Stomach (tissue), 9 donors: ENCODE measurements around the gene BABAM2. TPM values are rescaled to one million over a fixed set of nuclear protein-coding genes. Genes with fewer than 3 reads are reported as not detected.
"Not testable (repeated sequence)": the region's sequence is repeated elsewhere in the genome, so short reads cannot be mapped to it uniquely, and the experiment has no call there.

ENCODE experiments used
- DNase-seq, 2 donors: peaks; one replicate each; pipeline versions ENCODE4 v3.0.0 to v3.0.0-alpha.2; 2013 to 2019
- H3K27ac ChIP-seq, 5 donors: fragments of 200-600 bp in 4 of 5; sonication (generic) in 4 of 5; one replicate each; pipeline ENCODE4 v1.5.1; 2013 to 2019; ENCODE audit warnings: mild to moderate bottlenecking in 1 of 5, moderate library complexity in 1 of 5
- H3K27me3 ChIP-seq, 3 donors: fragments of 200-600 bp; sonication (generic); one replicate each; pipeline ENCODE4 v1.5.1; 2017 to 2019; ENCODE audit warnings: mixed run types in 1 of 3
- H3K36me3 ChIP-seq, 4 donors: fragments of 200-600 bp; sonication (generic); 1 replicate in 3 of 4; 2 replicates in 1 of 4; pipeline ENCODE4 v1.5.1; 2016 to 2019
- H3K4me1 ChIP-seq, 4 donors: fragments of 200-600 bp; sonication (generic); one replicate each; pipeline ENCODE4 v1.5.1; 2016 to 2019
- H3K4me3 ChIP-seq, 4 donors: fragments of 200-600 bp; sonication (generic) in 3 of 4; one replicate each; pipeline ENCODE4 v1.5.1; 2016 to 2019; ENCODE audit warnings: mild to moderate bottlenecking in 1 of 4
- H3K9me3 ChIP-seq, 4 donors: fragments of 200-600 bp; sonication (generic); one replicate each; pipeline ENCODE4 v1.5.1; 2016 to 2019
- EP300 ChIP-seq: sonication (generic); formaldehyde crosslinking; IDR thresholded peaks from one replicate; pipeline ENCODE4 v1.6.1; 2017; ENCODE audit warnings: antibody characterized with exemption
- POLR2A ChIP-seq, 4 donors: fragments of 450-650 bp; IDR thresholded peaks; one replicate each; pipeline ENCODE4 v1.6.1; 2016; ENCODE audit warnings: antibody characterized with exemption in 4 of 4, control low read depth in 2 of 4, mild to moderate bottlenecking in 1 of 4, moderate library complexity in 1 of 4
- POLR2AphosphoS5 ChIP-seq, 3 donors: sonication (generic); formaldehyde crosslinking; IDR thresholded peaks; one replicate each; pipeline ENCODE4 v1.6.1; 2016; ENCODE audit warnings: antibody characterized with exemption in 3 of 3
- WGBS, 5 donors: extraction: QIAGEN DNeasy Blood & Tissue Kit in 3 of 5; methylation state at CpG; one replicate each; pipeline versions ENCODE4 v1.1.5 to v1.1.7; 2013 to 2018; 5-methylcytosine and 5-hydroxymethylcytosine counted together
- intact Hi-C: fragments of 100-400 bp; cut with DNase I; formaldehyde crosslinking; loops from one replicate; pipeline ENCODE4 v1.15.1; 2023; ENCODE audit warnings: low total_unique reads
- polyA plus RNA-seq, 3 donors: library from polyadenylated mRNA; stranded (reverse); fragments of 200-250 nt; gene quantifications; one replicate each; pipeline ENCODE4 v1.2.3, GENCODE V29; 2013
- total RNA-seq, 5 donors: library from RNA; depleted of rRNA; stranded (reverse); fragments of >200 nt; gene quantifications; one replicate each; pipeline versions ENCODE4 v1.1.0 to v1.2.3, GENCODE V29; 2014 to 2016
- TF ChIP-seq, protein P1 (sequence below), 7 experiments: fragments of 450-650 bp in 4 of 7; fragments of 200-600 bp in 3 of 7; sonication (generic) in 3 of 7; IDR thresholded peaks; one replicate each; pipeline ENCODE4 v1.5.1; 2016 to 2019; ENCODE audit warnings: antibody characterized with exemption in 7 of 7, control low read depth in 2 of 7, mild to moderate bottlenecking in 1 of 7
- donor health status: healthy with polysubstance abuse.
- donor health status: Bipolar disorder and iron deficiency.
- donor health status: healthy.

Gene BABAM2
- total and polyA plus RNA-seq, 8 donors: 14.2 to 41.4 (median 22.8) TPM

GRCh38 chr2:28253543-28253942 is 363.0 kb downstream of the BABAM2 start:
- 87 to 96% (median 90%) methylated on average over 2 of the region's 2 CpGs for WGBS, 5 donors
- no peaks in the 10 kb centered on the region for H3K9me3 ChIP-seq
- no peak for TF ChIP-seq POLR2AphosphoS5 (IDR thresholded peaks at IDR 0.05)
- no peak for TF ChIP-seq EP300
- TF ChIP-seq, protein P1, sequence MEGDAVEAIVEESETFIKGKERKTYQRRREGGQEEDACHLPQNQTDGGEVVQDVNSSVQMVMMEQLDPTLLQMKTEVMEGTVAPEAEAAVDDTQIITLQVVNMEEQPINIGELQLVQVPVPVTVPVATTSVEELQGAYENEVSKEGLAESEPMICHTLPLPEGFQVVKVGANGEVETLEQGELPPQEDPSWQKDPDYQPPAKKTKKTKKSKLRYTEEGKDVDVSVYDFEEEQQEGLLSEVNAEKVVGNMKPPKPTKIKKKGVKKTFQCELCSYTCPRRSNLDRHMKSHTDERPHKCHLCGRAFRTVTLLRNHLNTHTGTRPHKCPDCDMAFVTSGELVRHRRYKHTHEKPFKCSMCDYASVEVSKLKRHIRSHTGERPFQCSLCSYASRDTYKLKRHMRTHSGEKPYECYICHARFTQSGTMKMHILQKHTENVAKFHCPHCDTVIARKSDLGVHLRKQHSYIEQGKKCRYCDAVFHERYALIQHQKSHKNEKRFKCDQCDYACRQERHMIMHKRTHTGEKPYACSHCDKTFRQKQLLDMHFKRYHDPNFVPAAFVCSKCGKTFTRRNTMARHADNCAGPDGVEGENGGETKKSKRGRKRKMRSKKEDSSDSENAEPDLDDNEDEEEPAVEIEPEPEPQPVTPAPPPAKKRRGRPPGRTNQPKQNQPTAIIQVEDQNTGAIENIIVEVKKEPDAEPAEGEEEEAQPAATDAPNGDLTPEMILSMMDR (IDR thresholded peaks at IDR 0.05): no peak
- TF ChIP-seq POLR2A (IDR thresholded peaks at IDR 0.05): no peak
- intact Hi-C loops: no loop called here
- H3K27me3 ChIP-seq: no peaks in the 10 kb centered on the region
- H3K4me1 ChIP-seq: peaks cover 0 to 13% (median 0%) of the 10 kb centered on the region in 4 donors
- peaks cover 0 to 5% (median 0%) of the 10 kb centered on the region in 4 donors for H3K36me3 ChIP-seq
- DNase-seq: no peak
- no peak overlapping the region for H3K4me3 ChIP-seq
- no peak overlapping the region for H3K27ac ChIP-seq

DNA sequence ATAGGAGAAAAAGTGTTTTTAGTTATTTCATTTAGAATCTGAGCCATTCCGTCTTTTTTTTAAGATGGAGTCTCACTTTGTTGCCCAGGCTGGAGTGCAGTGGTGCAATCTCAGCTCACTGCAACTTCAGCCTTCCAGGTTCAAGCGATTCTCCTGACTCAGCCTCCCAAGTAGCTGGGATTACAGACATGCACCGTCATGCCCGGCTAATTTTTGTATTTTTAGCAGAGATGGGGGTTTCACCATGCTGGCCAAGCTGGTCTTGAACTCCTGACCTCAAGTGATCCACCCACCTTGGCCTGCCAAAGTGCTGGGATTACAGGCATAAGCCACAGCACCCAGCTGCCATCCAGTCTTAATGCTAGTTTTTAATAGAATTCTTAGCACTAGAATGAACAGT is 364.7 kb downstream of the BABAM2 start:
- H3K27me3 ChIP-seq, H3K27ac ChIP-seq, DNase-seq, H3K36me3 ChIP-seq, H3K4me3 ChIP-seq, H3K9me3 ChIP-seq, intact Hi-C loops: not testable (repeated sequence)
- H3K4me1 ChIP-seq: peaks cover 0 to 11% (median 0%) of the 10 kb centered on the region in 4 donors
- 93 to 100% (median 96%) methylated on average over 4 of the region's 4 CpGs for WGBS, 5 donors

- 82 to 95% (median 85%) methylated on average over 3 of the region's 3 CpGs for WGBS, 5 donors
- TF ChIP-seq, protein P1 (IDR thresholded peaks at IDR 0.05): no peak
- TF ChIP-seq EP300 (no peak), POLR2A (IDR thresholded peaks at IDR 0.05) (no peak), POLR2AphosphoS5 (IDR thresholded peaks at IDR 0.05) (no peak)
- no peak for DNase-seq
- Histone ChIP-seq H3K4me1 (no peaks in the 10 kb centered on the region), H3K27ac (no peak overlapping the region), H3K27me3 (no peaks in the 10 kb centered on the region), H3K4me3 (no peak overlapping the region), H3K36me3 (peaks cover 0 to 4% (median 0%) of the 10 kb centered on the region in 4 donors), H3K9me3 (no peaks in the 10 kb centered on the region)
- intact Hi-C loops: no loop called here
Observed at GRCh38 chr2:28257182-28257581, 366.7 kb downstream of the BABAM2 start.

- H3K4me1 ChIP-seq, intact Hi-C loops, H3K27ac ChIP-seq, H3K36me3 ChIP-seq, DNase-seq, H3K9me3 ChIP-seq, H3K27me3 ChIP-seq, H3K4me3 ChIP-seq: not testable (repeated sequence)
- WGBS, 5 donors: 94 to 99% (median 96%) methylated on average over 5 of the region's 5 CpGs
Observed at GRCh38 chr2:28259226-28259625, 368.7 kb downstream of the BABAM2 start.

DNA sequence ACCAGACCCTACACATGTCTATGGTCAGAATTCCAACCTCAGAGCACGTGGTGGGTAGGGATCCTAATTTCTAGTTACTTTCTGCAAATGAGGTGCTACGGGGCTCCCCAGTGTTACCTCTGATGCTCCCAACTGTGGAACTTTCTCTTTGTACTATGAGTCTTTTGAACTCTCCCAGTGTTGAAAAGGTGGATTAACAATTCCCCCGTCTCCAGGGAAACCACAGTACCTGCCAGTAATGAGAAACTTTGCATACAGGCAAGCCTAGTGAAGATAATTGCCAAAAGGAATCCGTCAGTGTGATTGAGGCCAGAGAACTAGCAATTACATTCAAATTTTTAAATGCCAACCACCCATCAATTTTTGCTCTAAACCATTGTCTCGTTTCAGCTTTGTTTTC is 373.2 kb downstream of the BABAM2 start:
- H3K4me3 ChIP-seq: no peak overlapping the region
- 61 to 70% (median 67%) methylated on average over 5 of the region's 5 CpGs for WGBS, 5 donors
- DNase-seq: peak in 1 of 2 donors; percentile 49
- peaks cover 0 to 4% (median 0%) of the 10 kb centered on the region in 4 donors for H3K36me3 ChIP-seq
- no peaks in the 10 kb centered on the region for H3K9me3 ChIP-seq
- H3K27ac ChIP-seq: no peak overlapping the region
- no peak for TF ChIP-seq EP300
- TF ChIP-seq POLR2A (IDR thresholded peaks at IDR 0.05): no peak
- TF ChIP-seq POLR2AphosphoS5 (IDR thresholded peaks at IDR 0.05): no peak
- TF ChIP-seq, protein P1 (IDR thresholded peaks at IDR 0.05): no peak
- intact Hi-C loops: no loop called here
- H3K27me3 ChIP-seq: no peaks in the 10 kb centered on the region
- peaks cover 5 to 9% (median 8%) of the 10 kb centered on the region in 4 donors for H3K4me1 ChIP-seq
